Uterus (tissue), 4 donors: ENCODE data around the gene MSH2. TPM values are rescaled to one million over a fixed set of nuclear protein-coding genes. Genes with fewer than 3 reads are reported as not detected.

Source experiments
- DNase-seq, 2 donors: peaks; one replicate each; pipeline ENCODE4 v3.0.0-alpha.2; 2019 to 2020
- H3K27ac ChIP-seq, 2 donors: fragments of 200-600 bp; sonication (generic); 1 replicate in 1 of 2; 2 replicates in 1 of 2; pipeline ENCODE4 v1.5.1; 2016 to 2018
- H3K27me3 ChIP-seq, 2 donors: fragments of 200-600 bp; sonication (generic); one replicate each; pipeline ENCODE4 v1.5.1; 2018 to 2019; ENCODE audit warnings: control low read depth in 1 of 2
- H3K36me3 ChIP-seq, 2 donors: fragments of 200-600 bp; sonication (generic); one replicate each; pipeline ENCODE4 v1.5.1; 2019; ENCODE audit warnings: control low read depth in 1 of 2
- H3K4me1 ChIP-seq, 2 donors: fragments of 200-600 bp; sonication (generic); one replicate each; pipeline ENCODE4 v1.5.1; 2018 to 2019; ENCODE audit warnings: control low read depth in 1 of 2
- H3K4me3 ChIP-seq, 2 donors: fragments of 200-600 bp; sonication (generic); 1 replicate in 1 of 2; 2 replicates in 1 of 2; pipeline ENCODE4 v1.5.1; 2018 to 2019; ENCODE audit warnings: mild to moderate bottlenecking in 1 of 2
- H3K9me3 ChIP-seq, 2 donors: fragments of 200-600 bp; sonication (generic); one replicate each; pipeline ENCODE4 v1.5.1; 2019; ENCODE audit warnings: control low read depth in 1 of 2
- CTCF ChIP-seq, 4 experiments: fragments of 200-600 bp in 2 of 4; fragments of 450-650 bp in 2 of 4; sonication (generic) in 2 of 4; IDR thresholded peaks; one replicate each; pipeline ENCODE4 v1.5.1; 2016 to 2019; ENCODE audit warnings: antibody characterized with exemption in 4 of 4, mild to moderate bottlenecking in 2 of 4, moderate library complexity in 1 of 4
- POLR2A ChIP-seq, 2 donors: fragments of 450-650 bp; IDR thresholded peaks; one replicate each; pipeline ENCODE4 v1.6.1; 2016; ENCODE audit warnings: antibody characterized with exemption in 2 of 2, mild to moderate bottlenecking in 1 of 2, moderate library complexity in 1 of 2
- intact Hi-C: fragments of 100-400 bp; cut with DNase I; formaldehyde crosslinking; loops from one replicate; pipeline ENCODE4 v1.15.1; 2023; ENCODE audit warnings: low total_unique reads
- total RNA-seq, 4 donors: library from RNA; depleted of rRNA in 3 of 4; stranded (reverse); fragments of >200 nt in 3 of 4; gene quantifications; one replicate each; pipeline versions ENCODE4 v1.1.0 to v1.2.4, GENCODE V29; 2014 to 2023
- donor health status: DM: yes; HTN: yes; CAD: no.

MSH2 gene
- total RNA-seq, 4 donors from 2014 or later, result 13.5 to 76.7 (median 24.6) TPM

- Histone ChIP-seq H3K9me3 (no peaks in the 10 kb centered on the region), H3K27ac (no peak overlapping the region), H3K36me3 (no peaks in the 10 kb centered on the region), H3K27me3 (no peaks in the 10 kb centered on the region), H3K4me1 (no peaks in the 10 kb centered on the region), H3K4me3 (no peak overlapping the region)
- no peak for TF ChIP-seq CTCF (IDR thresholded peaks at IDR 0.05)
- no peak for TF ChIP-seq POLR2A (IDR thresholded peaks at IDR 0.05)
- intact Hi-C loops, result no loop called here
- DNase-seq, result no peak
Observed at GRCh38 chr2:47509821-47510385, 106.9 kb downstream of the MSH2 start.

- Histone ChIP-seq H3K9me3 (no peaks in the 10 kb centered on the region), H3K4me1 (no peaks in the 10 kb centered on the region), H3K36me3 (no peaks in the 10 kb centered on the region), H3K27ac (no peak overlapping the region), H3K27me3 (no peaks in the 10 kb centered on the region), H3K4me3 (no peak overlapping the region)
- DNase-seq, result no peak
- TF ChIP-seq CTCF (IDR thresholded peaks at IDR 0.05), result no peak
- intact Hi-C loops, result no loop called here
Observed at GRCh38 chr2:47510745-47511144, 107.8 kb downstream of the MSH2 start.

DNA sequence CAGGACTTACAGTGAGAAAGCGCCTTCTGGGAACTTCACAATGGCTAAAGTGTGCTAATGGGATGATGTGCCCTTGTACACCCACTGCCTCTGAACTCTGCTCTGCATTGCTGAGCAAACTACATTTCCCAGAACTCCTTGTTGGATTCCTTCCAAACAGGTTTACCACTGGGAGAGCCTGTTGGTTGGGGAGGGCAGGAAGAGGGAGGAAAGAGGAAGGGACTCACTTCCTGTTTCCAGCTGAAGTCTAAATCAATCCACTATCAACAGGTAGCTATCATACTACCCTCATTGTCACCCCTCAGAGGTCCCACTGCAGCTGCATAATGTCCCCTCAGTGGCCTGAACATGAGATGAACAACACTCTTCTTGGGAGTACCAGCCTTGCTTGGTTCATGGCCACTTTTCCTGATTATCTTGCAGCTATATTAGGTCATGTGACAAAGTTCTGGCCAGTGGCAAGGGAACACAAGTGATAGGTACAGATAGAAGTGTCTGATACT, 109.7 kb downstream of the MSH2 start:
- intact Hi-C loops, result no loop called here

GRCh38 chr2:47513981-47514520, 111.1 kb downstream of the MSH2 start:
- TF ChIP-seq POLR2A (IDR thresholded peaks at IDR 0.05), result no peak
- no peak for TF ChIP-seq CTCF (IDR thresholded peaks at IDR 0.05)
- no peaks in the 10 kb centered on the region for H3K4me1 ChIP-seq
- no peak for DNase-seq
- no peak overlapping the region for H3K27ac ChIP-seq
- H3K36me3 ChIP-seq, result no peaks in the 10 kb centered on the region
- no peaks in the 10 kb centered on the region for H3K9me3 ChIP-seq
- H3K4me3 ChIP-seq, result no peak overlapping the region
- intact Hi-C loops, result no loop called here
- H3K27me3 ChIP-seq, result no peaks in the 10 kb centered on the region

More for the DNA sequence above, 109.7 kb downstream of the MSH2 start:
- Histone ChIP-seq H3K4me3 (no peak overlapping the region), H3K27me3 (no peaks in the 10 kb centered on the region), H3K4me1 (no peaks in the 10 kb centered on the region), H3K36me3 (no peaks in the 10 kb centered on the region), H3K9me3 (no peaks in the 10 kb centered on the region), H3K27ac (no peak overlapping the region)
- no peak for TF ChIP-seq POLR2A (IDR thresholded peaks at IDR 0.05)
- TF ChIP-seq CTCF (IDR thresholded peaks at IDR 0.05), result no peak
- no peak for DNase-seq

DNA sequence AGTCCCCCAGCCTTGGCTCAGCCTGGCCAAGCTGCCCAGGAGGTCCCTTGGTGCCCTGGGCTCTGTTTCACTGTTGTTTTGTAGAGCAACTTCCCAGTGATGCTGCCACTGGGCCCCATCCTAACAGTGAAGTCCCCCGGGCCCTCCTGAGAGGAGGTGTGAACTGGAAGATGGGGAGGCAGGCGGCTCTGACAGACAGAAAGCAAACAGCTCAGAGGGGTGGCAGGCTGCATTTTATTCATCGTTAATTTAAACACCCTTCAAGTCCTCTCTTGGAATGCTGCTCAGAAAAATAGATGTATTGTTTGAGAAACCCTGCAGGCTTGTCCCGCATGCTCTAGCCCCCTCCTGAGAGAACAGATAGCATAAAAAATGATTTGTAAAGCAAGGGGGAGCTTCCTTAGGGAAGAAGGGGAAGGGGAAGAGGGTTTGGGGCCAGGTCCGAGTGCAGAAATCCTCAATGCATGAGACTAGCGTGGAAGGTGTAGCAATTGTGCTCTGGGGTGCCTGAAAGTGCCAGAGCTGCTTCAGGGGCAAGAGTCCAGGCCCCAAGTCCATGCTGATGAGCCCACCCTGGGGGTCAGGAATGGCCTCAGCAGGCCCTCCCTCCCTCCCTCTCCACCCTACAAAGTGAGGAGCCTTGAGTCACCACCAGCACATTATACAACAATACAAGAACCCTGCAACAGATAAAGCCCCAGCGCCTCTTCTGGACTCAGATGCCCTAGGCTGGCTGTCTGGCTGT, 113.6 kb downstream of the MSH2 start:
- no peaks in the 10 kb centered on the region for H3K9me3 ChIP-seq
- intact Hi-C loops, result no loop called here
- DNase-seq, result no peak
- H3K36me3 ChIP-seq, result no peaks in the 10 kb centered on the region
- H3K4me1 ChIP-seq, result peaks cover 0 to 3% of the 10 kb centered on the region in 2 donors
- no peak for TF ChIP-seq CTCF (IDR thresholded peaks at IDR 0.05)
- no peak for TF ChIP-seq POLR2A (IDR thresholded peaks at IDR 0.05)
- no peaks in the 10 kb centered on the region for H3K27me3 ChIP-seq
- no peak overlapping the region for H3K4me3 ChIP-seq
- no peak overlapping the region for H3K27ac ChIP-seq
